GM12878 (cell line): ENCODE data around the gene KBTBD2. TPM values are rescaled to one million over a fixed set of nuclear protein-coding genes. Genes with fewer than 3 reads are reported as not detected.

Source experiments
- ATAC-seq: fragments of 200-7000 bp; cut with Tn5 transposase; 3 replicates; pipeline ENCODE4 v1.9.1; 2020; ENCODE audit warnings: mild to moderate bottlenecking, moderate library complexity
- BruUV-seq: library from RNA; stranded (reverse); fragments of 400-500 nt; replicated peaks from 2 replicates; lab custom pipeline; 2021; lab: Mats Ljungman, UMichigan
- CTCF ChIA-PET: fragments of 300-600 bp; sonication (Branson Sonifier 250); formaldehyde crosslinking; extraction: SDS; loops from one replicate; lab custom pipeline; 2021; ENCODE audit warnings: inconsistent platforms; lab: Yijun Ruan, JAX
- POLR2A ChIA-PET: fragments of 350-600 bp; formaldehyde crosslinking; extraction: SDS; loops from one replicate; lab custom pipeline; 2021; ENCODE audit warnings: inconsistent platforms; lab: Charles Lee
- RAD21 ChIA-PET: fragments of 300-600 bp; sonication (Branson Sonifier 250); formaldehyde crosslinking; loops from one replicate; lab custom pipeline; 2023; ENCODE audit warnings: antibody characterized with exemption; ENCODE audit not compliant: unreplicated experiment; lab: Charles Lee
- SMC1A ChIA-PET: fragments of 300-600 bp; sonication (Branson Sonifier 250); formaldehyde crosslinking; loops from one replicate; lab custom pipeline; 2023; ENCODE audit not compliant: unreplicated experiment, uncharacterized antibody; lab: Charles Lee
- DNase-seq: peaks from one replicate; pipeline ENCODE4 v3.0.0-alpha.2; 2011; ENCODE audit warnings: low read depth, low spot score
- FAIRE-seq: peaks from 3 replicates; lab custom pipeline; 2011; peaks lifted over from hg19 to GRCh38; lab: Jason Lieb, UNC
- H2AFZ ChIP-seq: 2 replicates; pipeline ENCODE4 v1.6.0; 2011; ENCODE audit warnings: low read depth, low read length, control low read depth; ENCODE audit not compliant: control insufficient read depth
- H3K27ac ChIP-seq: 2 replicates; pipeline ENCODE4 v1.5.1; 2011; ENCODE audit warnings: control low read depth; ENCODE audit not compliant: control insufficient read depth, insufficient read depth
- H3K27me3 ChIP-seq, 2 experiments: replicated peaks in 1 of 2; 2 replicates each; pipeline versions ENCODE4 v1.6.0 to v1.6.1; 2011; ENCODE audit warnings: low read length in 1 of 2; ENCODE audit not compliant: control insufficient read depth in 2 of 2, insufficient read depth in 2 of 2
- H3K36me3 ChIP-seq, 2 experiments: 2 replicates each; pipeline ENCODE4 v1.5.1; 2011; ENCODE audit warnings: low read length in 1 of 2; ENCODE audit not compliant: control insufficient read depth in 2 of 2, insufficient read depth in 2 of 2
- H3K4me1 ChIP-seq: 2 replicates; pipeline ENCODE4 v1.6.1; 2011; ENCODE audit warnings: mild to moderate bottlenecking, low read length, moderate library complexity, mixed read lengths; ENCODE audit not compliant: control insufficient read depth, insufficient read depth
- H3K4me2 ChIP-seq: 2 replicates; pipeline ENCODE4 v1.6.0; 2011; ENCODE audit warnings: control low read depth; ENCODE audit not compliant: control insufficient read depth, insufficient read depth
- H3K4me3 ChIP-seq: fragments of 200-600 bp; sonication (generic); 2 replicates; pipeline ENCODE4 v1.5.1; 2016
- H3K79me2 ChIP-seq: 2 replicates; pipeline ENCODE4 v1.6.0; 2011; ENCODE audit warnings: low read length; ENCODE audit not compliant: control insufficient read depth, insufficient read depth
- H3K9ac ChIP-seq: 2 replicates; pipeline ENCODE4 v1.8.0; 2011; ENCODE audit warnings: low read length, control low read depth, mixed read lengths; ENCODE audit not compliant: control insufficient read depth, insufficient read depth
- H3K9me3 ChIP-seq: replicated peaks from 3 replicates; pipeline ENCODE4 v1.5.1; 2011; ENCODE audit warnings: mild to moderate bottlenecking, low read length; ENCODE audit not compliant: control insufficient read depth, insufficient read depth
- H4K20me1 ChIP-seq: 2 replicates; pipeline ENCODE4 v1.6.0; 2011; ENCODE audit not compliant: control insufficient read depth, insufficient read depth
- CHD1 ChIP-seq: IDR thresholded peaks from 2 replicates; pipeline ENCODE4 v1.6.1; 2012; ENCODE audit warnings: low read depth, low read length, improper control_type of control experiment
- IKZF1 ChIP-seq: fragments of 450-650 bp; conservative IDR thresholded peaks from 2 replicates; pipeline ENCODE4 v1.6.1; 2017; ENCODE audit warnings: antibody characterized with exemption, mild to moderate bottlenecking
- NR2F1 ChIP-seq: fragments of 450-650 bp; conservative IDR thresholded peaks from 2 replicates; pipeline ENCODE4 v1.6.1; 2017; ENCODE audit warnings: mild to moderate bottlenecking
- RAD21 ChIP-seq: IDR thresholded peaks from 2 replicates; pipeline ENCODE4 v1.6.1; 2011; ENCODE audit warnings: mild to moderate bottlenecking, low read depth, low read length, moderate library complexity; ENCODE audit not compliant: insufficient read depth
- SMAD1 ChIP-seq: fragments of 450-650 bp; IDR thresholded peaks from 2 replicates; pipeline ENCODE4 v1.6.1; 2018; ENCODE audit warnings: mild to moderate bottlenecking, low read depth; ENCODE audit not compliant: partially characterized antibody
- TCF3 ChIP-seq: IDR thresholded peaks from 2 replicates; pipeline ENCODE4 v1.6.1; 2012; ENCODE audit warnings: low read depth, mild to moderate bottlenecking, low read length, borderline replicate concordance; ENCODE audit not compliant: insufficient read depth
- ZNF384 ChIP-seq: IDR thresholded peaks from 2 replicates; pipeline ENCODE4 v1.6.1; 2012; ENCODE audit warnings: low read depth, mild to moderate bottlenecking, low read length, improper control_type of control experiment, borderline replicate concordance
- ZNF622 ChIP-seq: fragments of 450-650 bp; IDR thresholded peaks from 2 replicates; pipeline ENCODE4 v1.6.1; 2017; ENCODE audit warnings: mild to moderate bottlenecking, inconsistent platforms
- WGBS: methylation state at CpG from one replicate; pipeline ENCODE4 v1.1.6; 2016; ENCODE audit warnings: low lambda C conversion rate; ENCODE audit not compliant: insufficient replicate concordance, insufficient coverage; ENCODE audit errors: missing lambda C conversion rate; 5-methylcytosine and 5-hydroxymethylcytosine counted together
- in situ Hi-C: fragments of 300-500 bp; cut with MboI; formaldehyde crosslinking; loops from 9 replicates; pipeline ENCODE4 v1.14.3; 2018; ENCODE audit warnings: mixed read lengths
- intact Hi-C: fragments of 100-400 bp; cut with micrococcal nuclease; formaldehyde crosslinking; loops from one replicate; pipeline ENCODE4 v1.14.2; 2022; ENCODE audit not compliant: unreplicated experiment
- polyA plus RNA-seq, 11 experiments: library from polyadenylated mRNA; depleted of rRNA in 4 of 11; unstranded in 6 of 11; stranded (reverse) in 5 of 11; fragments of >200 nt; fragmentation: Nextera tagmentation in 4 of 11; fragmentation: Illumina TruSeq in 1 of 11; extraction: Ambion mirVana in 4 of 11; extraction: Trizol in 1 of 11; gene quantifications; 1 replicate in 1 of 11; 2 replicates in 10 of 11; pipeline versions ENCODE4 v1.2.1 to v1.2.3, GENCODE V29; 2011 to 2016; ENCODE audit warnings: inconsistent platforms in 2 of 11, missing spikeins in 2 of 11, low read depth in 1 of 11
- total RNA-seq, 4 experiments: library from RNA; depleted of rRNA in 3 of 4; stranded (reverse); fragments of >200 nt in 3 of 4; fragmentation: Illumina TruSeq in 1 of 4; extraction: Trizol in 1 of 4; gene quantifications; 2 replicates each; pipeline versions ENCODE4 v1.2.1 to v1.2.3, GENCODE V29; 2013 to 2021
- TF ChIP-seq, protein P1 (sequence below): fragments of 450-650 bp; IDR thresholded peaks from 2 replicates; pipeline ENCODE4 v1.6.1; 2017; ENCODE audit warnings: low read depth, mild to moderate bottlenecking, moderate library complexity
- TF ChIP-seq, protein P2 (sequence below): fragments of 450-650 bp; IDR thresholded peaks from 2 replicates; pipeline ENCODE4 v1.6.1; 2017; ENCODE audit warnings: mild to moderate bottlenecking, moderate library complexity
- TF ChIP-seq, protein P3 (sequence below): IDR thresholded peaks from 2 replicates; pipeline ENCODE4 v1.6.1; 2011; ENCODE audit warnings: mild to moderate bottlenecking, low read depth, low read length, moderate library complexity; ENCODE audit not compliant: insufficient replicate concordance
- TF ChIP-seq, protein P4 (sequence below), 3 experiments: IDR thresholded peaks in 2 of 3; conservative IDR thresholded peaks in 1 of 3; 2 replicates each; pipeline ENCODE4 v1.5.1; 2011; ENCODE audit warnings: low read depth in 3 of 3, low read length in 3 of 3, mild to moderate bottlenecking in 3 of 3, control low read depth in 2 of 3, moderate library complexity in 2 of 3, inconsistent platforms in 1 of 3, mixed read lengths in 1 of 3; ENCODE audit not compliant: control insufficient read depth in 2 of 3, insufficient read depth in 1 of 3; ENCODE audit errors: extremely low read depth in 1 of 3

KBTBD2 gene
- total and polyA plus RNA-seq, 10 of the 15 experiments (the other 5 are each of a cell fraction or from before 2014, with no cell fraction given): 8.1 to 22.3 (median 16.2) TPM

DNA sequence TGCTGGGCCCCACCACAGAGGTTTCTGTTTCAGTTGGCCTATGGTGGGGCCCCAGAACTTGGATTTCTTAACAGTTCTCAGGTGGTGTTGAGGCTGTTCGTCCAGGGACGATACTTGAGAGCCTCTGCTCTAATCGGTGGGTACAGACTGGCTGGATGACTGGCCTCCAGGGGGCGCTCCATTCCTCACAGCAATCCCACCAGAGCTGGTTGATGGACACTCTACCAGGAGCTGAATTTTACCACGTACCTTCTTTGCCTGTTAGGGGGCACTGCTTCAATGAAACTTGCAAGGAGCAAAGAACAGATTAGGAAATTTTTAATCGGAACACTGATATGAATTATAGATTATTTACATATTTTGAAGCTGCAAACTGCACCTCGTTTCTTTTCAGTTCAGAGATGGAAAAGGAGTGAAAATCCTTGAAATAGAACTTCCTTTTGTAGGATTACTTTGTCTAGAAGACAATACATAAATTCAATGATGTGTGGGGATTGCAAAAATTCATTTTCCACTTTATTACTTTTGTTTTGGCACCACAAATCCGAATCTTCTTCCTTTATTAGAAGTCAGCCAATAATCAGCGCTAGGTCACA lies 44.8 kb downstream of the KBTBD2 start:
- 0 out of 2 replicates have a peak overlapping the region, but pooled peaks have one; percentile 41 for H3K4me2 ChIP-seq
- H3K9ac ChIP-seq: no peak overlapping the region
- no peaks in the 10 kb centered on the region for H3K79me2 ChIP-seq
- POLR2A ChIA-PET: interaction anchor here (1.2 to 1.5 kb wide), 2 partner anchors 45 to 261 kb away, joined by 3 to 4 read pairs; partner anchors contain the start of gene KBTBD2
- WGBS: 13% methylated on average over 9 of the region's 9 CpGs
- no peaks in the 10 kb centered on the region; the same call in 1 of the 2 replicates for H3K4me1 ChIP-seq
- intact Hi-C loops (loop anchor here (1.0 to 2.0 kb wide), 4 partner anchors 44 to 261 kb away; partner anchors contain the start of gene KBTBD2), in situ Hi-C loops (no loop called here)
- DNase-seq: peak; percentile 51
- H3K27ac ChIP-seq: no peak overlapping the region
- no peaks in the 10 kb centered on the region for H3K9me3 ChIP-seq
- SMC1A ChIA-PET: interaction anchor here (0.6 to 3.6 kb wide), 28 partner anchors 12 to 261 kb away, joined by 3 to 51 read pairs (median 6); partner anchors contain the start of gene RP9
- peak; percentile 100 for ATAC-seq
- no peak overlapping the region for H3K4me3 ChIP-seq
- H4K20me1 ChIP-seq: no peaks in the 10 kb centered on the region
- CTCF ChIA-PET: interaction anchor here (0.6 to 4.2 kb wide), 71 partner anchors 8 to 861 kb away, joined by 3 to 95 read pairs (median 5); partner anchors contain the start of genes KBTBD2, NT5C3A and RP9
- no TSS peak for BruUV-seq
- H3K36me3 ChIP-seq: no peaks in the 10 kb centered on the region
- H3K27me3 ChIP-seq: no peaks in the 10 kb centered on the region
- FAIRE-seq: peak; percentile 75
- RAD21 ChIA-PET: interaction anchor here (0.6 to 2.2 kb wide), 23 partner anchors 18 to 357 kb away, joined by 3 to 34 read pairs (median 5); partner anchors contain the start of genes KBTBD2, LSM5, NT5C3A and RP9
- H2AFZ ChIP-seq: peak overlapping the region; percentile 35
- TF ChIP-seq CHD1 (no peak), IKZF1 (no peak), SMAD1 (no peak), RAD21 (peak; percentile 55), NR2F1 (no peak), ZNF622 (no peak), ZNF384 (no peak), TCF3 (no peak)
- TF ChIP-seq, protein P1, sequence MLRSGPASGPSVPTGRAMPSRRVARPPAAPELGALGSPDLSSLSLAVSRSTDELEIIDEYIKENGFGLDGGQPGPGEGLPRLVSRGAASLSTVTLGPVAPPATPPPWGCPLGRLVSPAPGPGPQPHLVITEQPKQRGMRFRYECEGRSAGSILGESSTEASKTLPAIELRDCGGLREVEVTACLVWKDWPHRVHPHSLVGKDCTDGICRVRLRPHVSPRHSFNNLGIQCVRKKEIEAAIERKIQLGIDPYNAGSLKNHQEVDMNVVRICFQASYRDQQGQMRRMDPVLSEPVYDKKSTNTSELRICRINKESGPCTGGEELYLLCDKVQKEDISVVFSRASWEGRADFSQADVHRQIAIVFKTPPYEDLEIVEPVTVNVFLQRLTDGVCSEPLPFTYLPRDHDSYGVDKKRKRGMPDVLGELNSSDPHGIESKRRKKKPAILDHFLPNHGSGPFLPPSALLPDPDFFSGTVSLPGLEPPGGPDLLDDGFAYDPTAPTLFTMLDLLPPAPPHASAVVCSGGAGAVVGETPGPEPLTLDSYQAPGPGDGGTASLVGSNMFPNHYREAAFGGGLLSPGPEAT: no peak
- TF ChIP-seq, protein P2, sequence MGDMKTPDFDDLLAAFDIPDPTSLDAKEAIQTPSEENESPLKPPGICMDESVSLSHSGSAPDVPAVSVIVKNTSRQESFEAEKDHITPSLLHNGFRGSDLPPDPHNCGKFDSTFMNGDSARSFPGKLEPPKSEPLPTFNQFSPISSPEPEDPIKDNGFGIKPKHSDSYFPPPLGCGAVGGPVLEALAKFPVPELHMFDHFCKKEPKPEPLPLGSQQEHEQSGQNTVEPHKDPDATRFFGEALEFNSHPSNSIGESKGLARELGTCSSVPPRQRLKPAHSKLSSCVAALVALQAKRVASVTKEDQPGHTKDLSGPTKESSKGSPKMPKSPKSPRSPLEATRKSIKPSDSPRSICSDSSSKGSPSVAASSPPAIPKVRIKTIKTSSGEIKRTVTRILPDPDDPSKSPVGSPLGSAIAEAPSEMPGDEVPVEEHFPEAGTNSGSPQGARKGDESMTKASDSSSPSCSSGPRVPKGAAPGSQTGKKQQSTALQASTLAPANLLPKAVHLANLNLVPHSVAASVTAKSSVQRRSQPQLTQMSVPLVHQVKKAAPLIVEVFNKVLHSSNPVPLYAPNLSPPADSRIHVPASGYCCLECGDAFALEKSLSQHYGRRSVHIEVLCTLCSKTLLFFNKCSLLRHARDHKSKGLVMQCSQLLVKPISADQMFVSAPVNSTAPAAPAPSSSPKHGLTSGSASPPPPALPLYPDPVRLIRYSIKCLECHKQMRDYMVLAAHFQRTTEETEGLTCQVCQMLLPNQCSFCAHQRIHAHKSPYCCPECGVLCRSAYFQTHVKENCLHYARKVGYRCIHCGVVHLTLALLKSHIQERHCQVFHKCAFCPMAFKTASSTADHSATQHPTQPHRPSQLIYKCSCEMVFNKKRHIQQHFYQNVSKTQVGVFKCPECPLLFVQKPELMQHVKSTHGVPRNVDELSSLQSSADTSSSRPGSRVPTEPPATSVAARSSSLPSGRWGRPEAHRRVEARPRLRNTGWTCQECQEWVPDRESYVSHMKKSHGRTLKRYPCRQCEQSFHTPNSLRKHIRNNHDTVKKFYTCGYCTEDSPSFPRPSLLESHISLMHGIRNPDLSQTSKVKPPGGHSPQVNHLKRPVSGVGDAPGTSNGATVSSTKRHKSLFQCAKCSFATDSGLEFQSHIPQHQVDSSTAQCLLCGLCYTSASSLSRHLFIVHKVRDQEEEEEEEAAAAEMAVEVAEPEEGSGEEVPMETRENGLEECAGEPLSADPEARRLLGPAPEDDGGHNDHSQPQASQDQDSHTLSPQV: no peak
- TF ChIP-seq, protein P3, sequence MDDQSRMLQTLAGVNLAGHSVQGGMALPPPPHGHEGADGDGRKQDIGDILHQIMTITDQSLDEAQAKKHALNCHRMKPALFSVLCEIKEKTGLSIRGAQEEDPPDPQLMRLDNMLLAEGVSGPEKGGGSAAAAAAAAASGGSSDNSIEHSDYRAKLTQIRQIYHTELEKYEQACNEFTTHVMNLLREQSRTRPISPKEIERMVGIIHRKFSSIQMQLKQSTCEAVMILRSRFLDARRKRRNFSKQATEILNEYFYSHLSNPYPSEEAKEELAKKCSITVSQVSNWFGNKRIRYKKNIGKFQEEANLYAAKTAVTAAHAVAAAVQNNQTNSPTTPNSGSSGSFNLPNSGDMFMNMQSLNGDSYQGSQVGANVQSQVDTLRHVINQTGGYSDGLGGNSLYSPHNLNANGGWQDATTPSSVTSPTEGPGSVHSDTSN: peak; percentile 84
- TF ChIP-seq, protein P4, sequence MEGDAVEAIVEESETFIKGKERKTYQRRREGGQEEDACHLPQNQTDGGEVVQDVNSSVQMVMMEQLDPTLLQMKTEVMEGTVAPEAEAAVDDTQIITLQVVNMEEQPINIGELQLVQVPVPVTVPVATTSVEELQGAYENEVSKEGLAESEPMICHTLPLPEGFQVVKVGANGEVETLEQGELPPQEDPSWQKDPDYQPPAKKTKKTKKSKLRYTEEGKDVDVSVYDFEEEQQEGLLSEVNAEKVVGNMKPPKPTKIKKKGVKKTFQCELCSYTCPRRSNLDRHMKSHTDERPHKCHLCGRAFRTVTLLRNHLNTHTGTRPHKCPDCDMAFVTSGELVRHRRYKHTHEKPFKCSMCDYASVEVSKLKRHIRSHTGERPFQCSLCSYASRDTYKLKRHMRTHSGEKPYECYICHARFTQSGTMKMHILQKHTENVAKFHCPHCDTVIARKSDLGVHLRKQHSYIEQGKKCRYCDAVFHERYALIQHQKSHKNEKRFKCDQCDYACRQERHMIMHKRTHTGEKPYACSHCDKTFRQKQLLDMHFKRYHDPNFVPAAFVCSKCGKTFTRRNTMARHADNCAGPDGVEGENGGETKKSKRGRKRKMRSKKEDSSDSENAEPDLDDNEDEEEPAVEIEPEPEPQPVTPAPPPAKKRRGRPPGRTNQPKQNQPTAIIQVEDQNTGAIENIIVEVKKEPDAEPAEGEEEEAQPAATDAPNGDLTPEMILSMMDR (IDR thresholded peaks at IDR 0.05 in 2 of 3, conservative IDR thresholded peaks at IDR 0.05 in 1 of 3; ENCODE audit: control insufficient read depth in 2 of 3, extremely low read depth in 1 of 3, insufficient read depth in 1 of 3, low read depth in 3 of 3, low read length in 3 of 3): peak; percentile 77 to 84 (median 81)
